Astrocyte (in vitro differentiated cells and primary cell): ENCODE measurements around the gene EXOC6B.

Experiments used
- CTCF ChIP-seq: IDR thresholded peaks from 2 replicates; pipeline ENCODE4 v1.5.1; 2011; ENCODE audit warnings: low read depth, mild to moderate bottlenecking, inconsistent platforms, low read length, moderate library complexity; ENCODE audit not compliant: insufficient read depth
- EZH2 ChIP-seq: IDR thresholded peaks from 2 replicates; pipeline ENCODE4 v1.6.1; 2012; ENCODE audit warnings: mild to moderate bottlenecking, low read length, inconsistent platforms; ENCODE audit not compliant: insufficient read depth

GRCh38 chr2:72636210-72636609 lies 189.6 kb downstream of the EXOC6B start:
- no peak for TF ChIP-seq CTCF
- TF ChIP-seq EZH2: no peak
